Left cardiac atrium (tissue), 4 donors: Measurements from ENCODE around the gene AK8. TPM values are rescaled to one million over a fixed set of nuclear protein-coding genes. Genes with fewer than 3 reads are reported as not detected.

Source experiments
- ATAC-seq, 2 donors: fragments of 200-7000 bp; cut with Tn5 transposase; one replicate each; pipeline ENCODE4 v1.9.1; 2020; ENCODE audit warnings: mild to moderate bottlenecking in 2 of 2, moderate library complexity in 2 of 2
- DNase-seq: peaks from one replicate; pipeline ENCODE4 v3.0.0-alpha.2; 2020
- intact Hi-C, 2 donors: fragments of 100-400 bp; cut with DNase I; formaldehyde crosslinking; loops; one replicate each; pipeline versions ENCODE4 v1.14.1 to v1.15.1; 2022 to 2023
- total RNA-seq, 2 donors: library from RNA; stranded (reverse); fragmentation: NEBNext Ultra II Directional; extraction: Animal tissue kit (Norgen Biotek cat#: 25700); gene quantifications; one replicate each; pipeline ENCODE4 v1.2.1, GENCODE V29; 2021
- donor health status: DM: no; HTN: yes; CAD: no.
- donor health status: DM: no; HTN: yes; CAD: no; lungs with severe emphysema.
- donor health status: DM: yes; HTN: yes; CAD: no.
- donor health status: Dilated cardiomyopathy.

The AK8 gene
- total RNA-seq, 2 donors from 2014 or later, result 0.18 to 0.32 TPM

- ATAC-seq (no peak), DNase-seq (no peak)
- intact Hi-C loops, result no loop called here
Observed at GRCh38 chr9:132864277-132864676, 13.8 kb downstream of the AK8 start.

- intact Hi-C loops, result no loop called here
- DNase-seq, result no peak
- ATAC-seq, result no peak
Observed at GRCh38 chr9:132863096-132863495, 15.0 kb downstream of the AK8 start.

GRCh38 chr9:132862533-132862932, 15.6 kb downstream of the AK8 start:
- DNase-seq, result no peak
- ATAC-seq, result no peak
- intact Hi-C loops, result no loop called here

- DNase-seq, result no peak
- ATAC-seq, result no peak
- intact Hi-C loops, result no loop called here
Observed at GRCh38 chr9:132861666-132862065, 16.4 kb downstream of the AK8 start.

GRCh38 chr9:132858751-132859150, 19.3 kb downstream of the AK8 start:
- no peak for DNase-seq
- no peak for ATAC-seq
- intact Hi-C loops, result no loop called here

- DNase-seq, result peak; percentile 52
- intact Hi-C loops, result no loop called here
- ATAC-seq, result peak; percentile 43 to 54
Observed at GRCh38 chr9:132857616-132858342, 20.3 kb downstream of the AK8 start.

- ATAC-seq (peak; percentile 83 to 93), DNase-seq (peak; percentile 65)
- intact Hi-C loops, result no loop called here
Observed at GRCh38 chr9:132857031-132857430, 21.1 kb downstream of the AK8 start.

- intact Hi-C loops, result no loop called here
- DNase-seq (no peak), ATAC-seq (no peak)
Observed at GRCh38 chr9:132855904-132856303, 22.2 kb downstream of the AK8 start.

GRCh38 chr9:132854832-132855231, 23.3 kb downstream of the AK8 start:
- intact Hi-C loops, result no loop called here
- ATAC-seq (no peak), DNase-seq (no peak)

- ATAC-seq, result no peak
- DNase-seq, result no peak
- intact Hi-C loops, result no loop called here
Observed at GRCh38 chr9:132853482-132853881, 24.6 kb downstream of the AK8 start.

GRCh38 chr9:132849185-132849706, 28.8 kb downstream of the AK8 start:
- intact Hi-C loops, result no loop called here
- peak; percentile 47 to 48 for ATAC-seq
- DNase-seq, result no peak

- intact Hi-C loops, result no loop called here
Observed at GRCh38 chr9:132846918-132847515, 31.1 kb downstream of the AK8 start.

GRCh38 chr9:132846109-132846917, 31.8 kb downstream of the AK8 start:
- DNase-seq (no peak), ATAC-seq (no peak)
- intact Hi-C loops, result no loop called here

More at GRCh38 chr9:132846918-132847515, 31.1 kb downstream of the AK8 start:
- ATAC-seq (no peak), DNase-seq (no peak)

GRCh38 chr9:132842124-132843044, 35.7 kb downstream of the AK8 start:
- intact Hi-C loops, result no loop called here
- no peak for DNase-seq

GRCh38 chr9:132840980-132841379, 37.1 kb downstream of the AK8 start:
- DNase-seq (no peak), ATAC-seq (peak; percentile 31 to 71)
- intact Hi-C loops, result no loop called here

More at GRCh38 chr9:132842124-132843044, 35.7 kb downstream of the AK8 start:
- ATAC-seq, result no peak

- no peak for DNase-seq
Observed at GRCh38 chr9:132838291-132838690, 39.8 kb downstream of the AK8 start.

GRCh38 chr9:132837501-132838286, 40.4 kb downstream of the AK8 start:
- ATAC-seq, result no peak
- intact Hi-C loops, result no loop called here
- DNase-seq, result no peak

More at GRCh38 chr9:132838291-132838690, 39.8 kb downstream of the AK8 start:
- intact Hi-C loops, result no loop called here
- ATAC-seq, result no peak

- no peak for DNase-seq
- intact Hi-C loops, result no loop called here
- ATAC-seq, result no peak
Observed at GRCh38 chr9:132834343-132834742, 43.7 kb downstream of the AK8 start.
